ENCODE results near the gene PLPPR3.

PLPPR3 gene

GRCh38 chr19:810077-810855, 11.5 kb downstream of the PLPPR3 start:
- DNase-seq (ENCODE audit: low read depth in 2 of 2, low spot score in 1 of 2) = no peak

GRCh38 chr19:808423-808775, 13.4 kb downstream of the PLPPR3 start:
- DNase-seq (ENCODE audit: low read depth in 2 of 2, low spot score in 1 of 2) = no peak

GRCh38 chr19:807627-808422, 13.9 kb downstream of the PLPPR3 start:
- DNase-seq (ENCODE audit: low read depth in 2 of 2, low spot score in 1 of 2) = no peak

- no peak for DNase-seq (ENCODE audit: low read depth in 2 of 2, low spot score in 1 of 2)
Measured at GRCh38 chr19:806815-807421, 14.8 kb downstream of the PLPPR3 start.

GRCh38 chr19:805600-806550, 15.9 kb downstream of the PLPPR3 start:
- DNase-seq (ENCODE audit: low read depth in 2 of 2, low spot score in 1 of 2) = no peak

GRCh38 chr19:805166-805551, 16.6 kb downstream of the PLPPR3 start:
- no peak for DNase-seq (ENCODE audit: low read depth in 2 of 2, low spot score in 1 of 2)

GRCh38 chr19:804419-805165, 17.2 kb downstream of the PLPPR3 start:
- DNase-seq (ENCODE audit: low read depth in 2 of 2, low spot score in 1 of 2) = no peak

- DNase-seq (ENCODE audit: low read depth in 2 of 2, low spot score in 1 of 2) = no peak
Measured at GRCh38 chr19:803686-804418, 17.9 kb downstream of the PLPPR3 start.

GRCh38 chr19:803099-803561, 18.6 kb downstream of the PLPPR3 start:
- no peak for DNase-seq (ENCODE audit: low read depth in 2 of 2, low spot score in 1 of 2)

GRCh38 chr19:802498-803098, 19.2 kb downstream of the PLPPR3 start:
- DNase-seq (ENCODE audit: low read depth in 2 of 2, low spot score in 1 of 2) = no peak

GRCh38 chr19:801861-802497, 19.8 kb downstream of the PLPPR3 start:
- no peak for DNase-seq (ENCODE audit: low read depth in 2 of 2, low spot score in 1 of 2)

GRCh38 chr19:801030-801860, 20.5 kb downstream of the PLPPR3 start:
- no peak for DNase-seq (ENCODE audit: low read depth in 2 of 2, low spot score in 1 of 2)

- DNase-seq (ENCODE audit: low read depth in 2 of 2, low spot score in 1 of 2) = no peak
Measured at GRCh38 chr19:800360-801029, 21.3 kb downstream of the PLPPR3 start.

GRCh38 chr19:799076-799881, 22.5 kb downstream of the PLPPR3 start:
- no peak for DNase-seq (ENCODE audit: low read depth in 2 of 2, low spot score in 1 of 2)

GRCh38 chr19:798415-799075, 23.2 kb downstream of the PLPPR3 start:
- DNase-seq (ENCODE audit: low read depth in 2 of 2, low spot score in 1 of 2) = no peak
